ENCODE results near the gene MLXIP.
"Not testable (repeated sequence)": the region's sequence is repeated elsewhere in the genome, so short reads cannot be mapped to it uniquely, and the experiment has no call there.

Gene MLXIP

DNA sequence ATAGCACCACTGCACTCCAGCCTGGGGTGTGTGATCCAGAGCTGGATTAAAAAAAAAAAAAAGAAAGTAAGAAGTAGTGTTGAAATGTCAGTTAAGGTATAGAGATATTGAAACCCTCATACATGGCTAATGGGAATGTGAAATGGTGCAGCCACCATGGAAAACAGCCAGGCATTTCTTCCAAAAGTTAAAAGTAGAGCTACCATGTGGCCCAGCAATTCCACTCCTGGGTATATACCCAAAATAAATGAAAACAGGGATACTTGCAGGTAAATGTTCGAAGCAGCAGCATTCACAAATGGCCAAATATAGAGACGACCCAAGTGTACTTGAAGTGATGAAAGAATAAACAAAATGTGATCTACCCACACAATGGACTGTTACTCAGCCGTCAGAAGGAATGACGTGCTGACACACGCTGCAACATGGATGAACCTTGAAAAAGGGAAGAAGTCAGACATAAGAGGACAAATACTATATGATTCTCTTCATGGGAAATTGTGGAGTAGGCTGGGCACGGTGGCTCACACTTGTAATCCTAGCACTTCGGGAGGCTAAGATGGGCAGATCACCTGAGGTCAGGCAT is 80.2 kb downstream of the MLXIP start:
- no peak for DNase-seq

DNA sequence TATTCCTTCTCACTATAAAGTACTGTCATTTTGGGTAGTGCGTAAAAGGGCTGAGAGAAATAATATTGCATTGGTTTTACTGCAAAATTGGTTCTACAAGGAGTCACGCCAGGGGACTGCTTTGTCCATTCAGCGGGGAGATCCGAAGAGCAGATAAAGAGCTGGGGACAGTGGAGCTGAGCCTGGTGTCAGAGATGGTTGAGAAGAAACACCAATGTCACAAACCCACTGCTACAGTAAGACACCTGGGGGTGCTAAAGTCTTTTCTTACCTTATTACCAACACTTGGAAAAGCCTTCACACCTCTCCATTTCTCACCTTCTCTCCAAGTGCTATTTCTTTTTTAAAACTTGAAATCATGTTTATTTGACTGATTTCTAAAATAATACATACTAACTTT is 81.3 kb downstream of the MLXIP start:
- no peak for DNase-seq

DNA sequence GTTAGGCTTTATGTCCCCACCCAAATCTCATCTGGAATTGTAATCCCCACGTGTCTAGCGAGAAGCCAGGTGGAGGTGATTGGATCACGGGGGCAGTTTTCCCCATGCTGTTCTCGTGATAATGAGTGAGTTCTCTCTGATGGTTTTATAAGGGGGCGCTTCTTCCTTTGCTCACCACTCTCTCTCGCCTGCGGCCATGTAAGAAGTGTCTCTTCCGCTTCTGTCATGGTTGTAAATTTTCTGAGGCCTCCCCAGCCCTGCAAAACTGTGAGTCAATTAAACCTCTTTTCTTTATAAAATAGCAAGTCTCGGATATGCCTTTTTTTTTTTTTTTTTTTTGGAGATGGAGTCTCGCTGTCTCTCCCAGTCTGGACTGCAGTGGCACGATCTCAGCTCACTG is 82.2 kb downstream of the MLXIP start:
- no peak for DNase-seq

DNA sequence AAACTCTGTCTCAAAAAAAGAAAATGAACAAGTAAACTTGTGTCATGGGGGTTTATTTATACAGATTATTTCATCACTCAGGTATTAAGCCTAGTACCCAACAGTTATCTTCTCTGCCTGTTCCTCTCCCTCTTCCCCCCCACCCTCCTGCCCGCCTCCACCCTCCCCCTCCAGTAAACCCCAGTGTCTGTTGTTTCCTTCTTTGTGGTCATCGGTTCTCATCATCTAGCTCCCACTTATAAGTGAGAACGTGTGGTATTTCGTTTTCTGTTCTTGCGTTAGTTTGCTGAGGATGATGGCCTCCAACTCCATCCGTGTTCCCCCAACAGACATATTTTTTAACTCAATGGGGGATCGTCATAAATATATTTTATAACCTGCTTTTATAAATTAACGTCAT is 83.1 kb downstream of the MLXIP start:
- no peak for DNase-seq

DNA sequence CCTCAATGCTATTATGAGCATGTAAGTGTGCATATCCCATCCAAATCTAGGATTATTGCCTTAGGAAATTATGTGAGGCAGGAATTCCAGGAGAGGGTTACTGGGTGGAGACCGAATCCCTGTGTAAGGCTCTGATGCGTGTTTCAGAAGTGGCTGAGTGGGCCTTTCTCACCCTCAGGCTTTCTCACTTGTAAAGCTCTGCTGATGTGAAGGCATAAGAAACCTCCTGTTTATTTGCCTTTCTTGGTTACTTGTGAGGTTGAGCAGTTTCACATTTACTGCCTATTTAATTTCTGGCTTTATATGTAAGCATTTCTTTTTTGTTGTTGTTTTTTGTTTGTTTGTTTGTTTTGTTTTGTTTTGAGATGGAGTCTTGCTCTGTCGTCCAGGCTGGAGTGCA is 84.4 kb downstream of the MLXIP start:
- no peak for DNase-seq

GRCh38 chr12:122166422-122167349 is 88.1 kb downstream of the MLXIP start:
- DNase-seq = peak; percentile 73

- DNase-seq = no peak
Measured at GRCh38 chr12:122167356-122167925, 88.9 kb downstream of the MLXIP start.

GRCh38 chr12:122168492-122168891 is 89.9 kb downstream of the MLXIP start:
- DNase-seq = no peak

DNA sequence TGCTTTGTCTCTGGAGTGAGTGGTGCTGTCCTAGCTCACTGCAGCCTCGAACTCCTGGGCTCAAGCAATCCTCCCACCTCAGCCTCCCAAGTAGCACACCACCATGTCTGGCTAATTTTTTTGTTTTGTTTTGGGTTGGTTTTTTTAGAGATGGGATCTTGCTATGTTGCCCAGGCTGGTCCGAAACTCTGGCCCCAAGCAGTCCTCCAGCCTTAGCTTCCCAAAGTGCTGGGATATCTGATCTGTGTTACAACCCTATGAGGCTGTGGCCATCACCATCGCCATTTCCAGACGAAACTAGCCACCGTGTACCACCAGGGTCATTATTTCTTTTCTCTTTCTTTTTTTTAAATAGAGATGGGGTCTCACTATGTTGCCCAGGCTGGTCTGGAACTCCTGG is 92.8 kb downstream of the MLXIP start:
- no peak for DNase-seq

DNA sequence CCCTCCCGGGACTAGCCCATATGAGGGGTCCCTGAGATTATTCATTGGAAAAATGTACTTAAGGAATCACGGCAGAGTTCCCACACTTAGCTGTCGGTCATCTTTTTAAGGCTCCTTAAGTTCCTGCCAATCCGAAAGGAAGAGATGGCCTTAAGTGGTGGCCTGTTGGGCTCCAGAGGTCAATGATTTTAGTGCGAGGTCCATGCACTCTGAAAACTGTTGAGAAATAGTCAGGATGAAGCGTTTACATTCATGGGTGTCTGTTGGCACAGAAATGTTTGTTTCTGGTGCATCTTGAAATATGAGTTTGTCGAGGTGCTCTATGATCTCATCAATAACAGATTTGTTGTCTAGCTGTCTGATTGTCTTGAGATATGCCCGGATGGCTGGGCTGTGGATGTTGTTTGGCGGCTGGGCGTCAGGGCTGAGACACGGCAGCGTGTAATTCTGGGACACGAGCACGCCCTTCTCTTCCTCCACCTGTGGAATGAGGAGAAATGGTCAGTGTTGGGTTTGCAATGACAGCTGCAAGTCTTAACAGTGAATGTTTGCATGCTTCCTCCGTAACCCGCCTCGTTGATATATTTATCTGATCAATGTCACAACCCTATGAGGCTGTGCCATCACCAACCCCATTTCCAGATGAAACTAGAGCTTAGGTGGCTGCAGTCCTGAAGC is 93.8 kb downstream of the MLXIP start:
- DNase-seq = no peak

GRCh38 chr12:122174155-122174845 is 95.7 kb downstream of the MLXIP start, which contains the start of gene IL31:
Gene IL31 (minus strand): TSS chr12:122174221. CDS start chr12:122174172, 49 bp downstream.
- DNase-seq = no peak

DNA sequence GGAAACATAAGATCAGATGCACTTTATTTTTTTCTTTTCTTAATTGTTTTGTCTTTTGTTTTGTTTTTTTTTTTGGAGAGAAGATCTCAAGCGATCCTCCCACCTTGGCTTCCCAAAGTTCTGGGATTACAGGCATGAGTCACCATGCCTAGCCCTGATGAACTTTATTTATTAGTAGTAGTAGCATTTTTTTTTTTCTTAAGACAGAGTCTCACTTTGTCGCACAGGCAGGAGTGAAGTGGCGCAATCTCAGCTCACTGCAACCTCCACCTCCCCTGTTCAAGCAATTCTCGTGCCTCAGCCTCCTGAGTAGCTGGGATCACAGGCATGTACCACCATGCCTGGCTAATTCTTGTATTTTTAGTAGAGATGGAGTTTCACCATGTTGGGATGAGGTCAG is 97.9 kb downstream of the MLXIP start:
- not testable (repeated sequence) for DNase-seq

DNA sequence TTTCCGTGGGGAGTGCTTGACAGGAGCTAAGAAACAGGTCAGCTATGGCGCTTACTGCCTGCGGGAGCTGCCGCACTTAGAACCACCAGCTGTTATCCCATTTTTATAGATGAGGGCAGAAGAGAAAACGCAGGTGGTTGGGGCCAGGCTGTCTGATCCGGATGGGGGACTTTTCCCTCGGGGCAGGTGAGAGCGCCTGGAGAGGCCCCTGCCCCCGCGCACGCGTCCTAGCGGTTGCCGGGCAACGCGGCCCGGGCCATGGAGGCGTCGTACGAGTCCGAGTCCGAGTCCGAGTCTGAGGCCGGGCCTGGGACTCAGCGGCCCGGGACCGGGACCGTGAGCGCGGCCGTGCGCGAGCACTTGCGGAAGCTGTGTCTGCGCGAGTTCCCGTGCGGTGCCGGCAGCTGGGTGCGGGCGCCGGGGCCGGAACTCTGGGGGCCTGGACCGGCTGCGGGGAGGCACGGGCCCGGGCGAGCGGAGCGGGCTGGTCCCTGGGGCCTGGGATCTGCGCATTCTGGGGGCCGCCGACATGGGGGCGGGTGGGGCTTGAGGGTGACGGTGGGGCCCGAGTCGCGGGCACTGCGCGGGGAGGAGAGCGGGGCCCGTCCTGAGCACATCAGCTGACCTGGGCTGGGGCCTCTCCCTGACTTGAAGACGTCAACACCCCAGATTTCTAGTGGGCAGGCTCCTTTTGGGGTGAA is 104.5 kb downstream of the MLXIP start, which contains the start of gene LRRC43:
Gene LRRC43 (plus strand): TSS at position 237 of the 701 bp plus-strand sequence. CDS start 22 bp downstream, at position 259.
- peak; percentile 72 for DNase-seq

DNA sequence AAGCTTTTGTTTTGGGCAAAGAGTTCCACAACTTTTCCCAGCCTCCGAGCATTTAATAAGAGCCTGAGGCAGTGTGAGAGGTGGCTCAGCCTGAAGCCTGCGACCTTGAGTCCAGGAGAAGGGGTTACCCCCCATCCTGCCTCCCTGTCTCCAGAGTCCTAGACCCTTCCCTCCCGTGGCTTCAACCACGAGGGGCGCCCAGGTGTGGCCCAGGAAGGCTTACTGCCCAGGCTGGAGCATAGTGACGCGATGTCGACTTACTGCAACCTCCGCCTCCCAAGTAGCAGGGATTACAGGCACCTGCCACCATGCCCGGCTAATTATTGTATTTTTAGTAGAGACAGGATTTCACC is 105.0 kb downstream of the MLXIP start:
- no peak for DNase-seq

DNA sequence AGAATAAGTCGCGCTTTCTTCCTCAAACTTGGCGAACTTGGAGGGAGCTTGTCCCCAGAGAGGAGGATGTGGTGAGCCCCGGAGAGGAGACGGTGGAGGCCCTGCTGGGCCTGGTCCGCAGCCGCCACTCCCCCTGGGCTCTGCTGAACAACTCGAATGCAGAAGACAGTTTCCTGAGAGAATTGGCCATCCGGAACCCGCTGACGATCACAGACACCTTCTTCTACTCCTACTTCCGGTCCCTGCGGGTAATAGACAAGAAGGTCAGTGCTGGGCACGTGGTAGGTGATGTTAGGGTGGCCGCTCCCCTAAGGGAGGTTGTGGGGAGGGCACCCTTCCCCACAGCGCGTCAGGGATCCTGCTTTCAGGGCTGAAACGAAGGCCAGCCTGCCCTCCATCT is 106.0 kb downstream of the MLXIP start:
- DNase-seq = no peak

DNA sequence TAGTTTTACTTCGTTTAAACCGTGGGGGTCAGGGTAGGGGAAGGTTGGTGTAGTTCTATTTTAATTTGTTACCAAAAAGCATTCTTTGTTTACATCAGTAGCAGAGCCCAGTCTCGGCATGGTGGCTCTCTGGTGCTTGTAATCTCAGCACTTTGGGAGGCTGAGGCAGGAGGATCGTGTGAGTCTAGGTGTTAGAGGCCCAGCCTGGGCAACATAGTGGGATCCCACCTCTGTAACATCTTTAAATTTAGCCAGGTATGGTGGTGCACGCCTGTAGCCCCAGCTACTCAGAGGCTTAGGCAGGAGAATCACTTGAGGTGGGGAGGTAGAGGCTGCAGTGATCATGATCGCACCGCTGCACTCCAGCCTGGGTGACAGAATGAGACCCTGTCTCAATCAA is 106.5 kb downstream of the MLXIP start:
- no peak for DNase-seq

- DNase-seq = no peak
Measured at GRCh38 chr12:122185494-122186082, 107.0 kb downstream of the MLXIP start.

GRCh38 chr12:122187466-122187865 is 108.9 kb downstream of the MLXIP start:
- DNase-seq = no peak

DNA sequence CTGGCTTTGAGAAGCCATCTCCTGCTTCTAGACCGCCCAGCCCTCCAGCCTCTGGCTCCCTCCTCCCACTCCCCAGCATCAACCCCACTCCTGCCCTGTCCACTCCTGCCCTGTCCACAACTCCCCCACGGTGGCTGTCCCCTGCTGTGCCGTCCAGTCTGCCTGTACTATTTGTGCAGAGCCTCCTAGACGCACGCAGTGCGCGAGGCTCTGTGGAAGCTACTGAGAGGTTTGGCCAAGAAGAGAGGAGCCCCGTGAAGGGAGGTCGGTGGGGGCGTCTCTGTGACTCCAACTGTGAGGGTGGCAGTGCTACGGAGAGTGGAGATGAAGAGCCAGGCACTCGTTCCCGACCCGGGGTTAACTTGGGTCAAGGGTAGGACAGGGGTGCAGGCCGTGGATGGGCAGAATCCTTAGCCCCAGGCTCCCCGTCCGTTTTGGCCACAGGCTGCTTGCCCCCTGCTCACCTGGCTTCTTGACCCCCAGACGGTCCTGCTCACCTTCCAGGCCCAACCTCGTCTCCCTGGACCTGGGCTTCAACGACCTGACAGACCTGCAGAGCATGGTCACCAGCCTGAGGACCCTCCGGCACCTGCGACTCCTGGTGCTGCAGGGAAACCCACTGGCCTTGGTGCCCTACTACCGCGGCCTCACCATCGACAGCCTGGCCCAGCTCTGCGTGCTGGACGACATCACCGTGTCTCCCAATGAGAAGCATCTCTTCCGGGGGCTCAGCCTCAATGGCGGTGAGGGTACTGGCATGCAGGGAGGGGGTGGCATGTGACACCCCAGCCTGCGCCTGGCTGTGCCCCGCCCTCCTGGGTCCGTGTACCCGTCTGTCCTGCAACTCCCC is 111.3 kb downstream of the MLXIP start:
- DNase-seq = no peak

DNA sequence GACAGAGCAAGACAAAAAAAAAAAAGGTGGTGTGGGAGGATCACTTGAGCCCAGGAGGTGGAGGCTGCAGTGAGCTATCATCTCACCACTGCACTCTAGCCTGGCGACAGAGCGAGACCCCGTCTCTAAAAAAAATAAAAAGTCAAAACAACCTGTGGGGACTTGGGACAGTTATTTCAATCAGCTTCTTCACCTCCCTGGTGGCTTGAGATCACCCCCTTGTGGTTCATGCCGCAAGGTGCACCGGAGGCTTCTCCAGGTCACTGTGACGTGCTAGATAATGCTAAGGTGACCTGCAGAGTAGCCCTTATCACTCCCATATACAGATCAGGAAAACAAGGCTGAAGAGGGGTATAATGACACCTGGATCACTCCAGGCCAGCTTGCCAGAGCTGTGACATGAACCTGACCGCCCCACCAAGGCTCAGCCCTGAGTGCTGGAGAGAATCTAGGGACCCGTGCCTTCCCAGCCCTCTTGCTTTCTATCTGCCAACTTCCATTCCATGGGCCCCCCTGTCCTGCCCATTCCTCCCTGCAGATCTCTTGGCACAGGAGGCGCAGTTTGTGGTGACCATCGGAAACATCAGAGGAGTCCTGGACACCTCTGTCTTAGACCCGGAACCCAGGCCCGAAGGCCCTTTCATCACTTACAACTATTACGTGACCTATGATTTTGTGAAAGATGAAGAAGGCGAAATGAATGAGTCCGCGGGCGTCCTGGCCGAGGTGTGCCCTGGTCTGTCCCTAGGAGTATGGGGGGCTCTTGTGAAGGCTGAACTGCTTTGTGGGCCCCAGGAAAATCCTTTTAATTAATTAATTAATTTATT is 112.5 kb downstream of the MLXIP start:
- peak; percentile 87 for DNase-seq
